Endothelial cell of umbilical vein (primary cell): ENCODE data around the gene STRN. TPM values are rescaled to one million over a fixed set of nuclear protein-coding genes. Genes with fewer than 3 reads are reported as not detected.

Source experiments
- BruUV-seq: library from RNA; stranded (reverse); fragments of 400-500 nt; replicated peaks from 2 replicates; lab custom pipeline; 2021; lab: Mats Ljungman, UMichigan
- CTCF ChIA-PET: fragments of 300-600, 350-600 bp; sonication (Branson Sonifier 250); formaldehyde crosslinking; loops from one replicate; lab custom pipeline; 2021; ENCODE audit warnings: antibody characterized with exemption, inconsistent platforms; lab: Charles Lee
- POLR2A ChIA-PET: fragments of 300-600, 350-600 bp; sonication (Branson Sonifier 250); formaldehyde crosslinking; loops from one replicate; lab custom pipeline; 2021; ENCODE audit warnings: antibody characterized with exemption, inconsistent platforms; lab: Charles Lee
- DNase-seq: peaks from one replicate; pipeline ENCODE4 v3.0.0-alpha.2; 2011; ENCODE audit warnings: low read depth, low spot score
- FAIRE-seq: peaks from 2 replicates; lab custom pipeline; 2011; peaks lifted over from hg19 to GRCh38; lab: Jason Lieb, UNC
- H2AFZ ChIP-seq: 2 replicates; pipeline ENCODE4 v1.6.0; 2012; ENCODE audit warnings: low read depth, low read length, control low read depth, inconsistent platforms
- H3K27ac ChIP-seq: 2 replicates; pipeline ENCODE4 v1.5.1; 2011; ENCODE audit warnings: low read depth, mild to moderate bottlenecking, control low read depth, low read length, moderate library complexity; ENCODE audit not compliant: insufficient read depth
- H3K27me3 ChIP-seq, 2 experiments: 2 replicates each; pipeline versions ENCODE4 v1.6.0 to v1.6.1; 2011; ENCODE audit warnings: low read length in 2 of 2, mixed read lengths in 1 of 2; ENCODE audit not compliant: control insufficient read depth in 2 of 2, insufficient read depth in 2 of 2
- H3K36me3 ChIP-seq, 2 experiments: 2 replicates in 1 of 2; 3 replicates in 1 of 2; pipeline ENCODE4 v1.5.1; 2011; ENCODE audit warnings: low read length in 2 of 2, mild to moderate bottlenecking in 1 of 2, moderate library complexity in 1 of 2; ENCODE audit not compliant: control insufficient read depth in 2 of 2, insufficient read depth in 2 of 2; ENCODE audit errors: extremely low read depth in 1 of 2
- H3K4me1 ChIP-seq: 3 replicates; pipeline ENCODE4 v1.5.1; 2011; ENCODE audit warnings: mild to moderate bottlenecking, low read length; ENCODE audit not compliant: control insufficient read depth, insufficient read depth; ENCODE audit errors: extremely low read depth
- H3K4me2 ChIP-seq: 2 replicates; pipeline ENCODE4 v1.6.1; 2011; ENCODE audit warnings: low read length, control low read depth, mixed read lengths; ENCODE audit not compliant: insufficient read depth
- H3K4me3 ChIP-seq, 3 experiments: fragments of 200-600 bp in 1 of 3; sonication (generic), shearing (Covaris generic) in 1 of 3; replicated peaks in 1 of 3; 2 replicates each; pipeline ENCODE4 v1.5.1; 2011 to 2016; ENCODE audit warnings: control low read depth in 3 of 3, low read length in 3 of 3, mild to moderate bottlenecking in 2 of 3, inconsistent platforms in 1 of 3, low read depth in 1 of 3, moderate library complexity in 1 of 3; ENCODE audit not compliant: insufficient read depth in 1 of 3
- H3K79me2 ChIP-seq: 2 replicates; pipeline ENCODE4 v1.6.0; 2012; ENCODE audit warnings: low read length, inconsistent platforms; ENCODE audit not compliant: control insufficient read depth, insufficient read depth
- H3K9ac ChIP-seq: replicated peaks from 2 replicates; pipeline ENCODE3; 2011; ENCODE audit warnings: low read length, control low read depth; ENCODE audit not compliant: insufficient read depth; ENCODE audit errors: extremely low read depth
- H3K9me1 ChIP-seq: replicated peaks from 3 replicates; pipeline ENCODE4 v1.6.0; 2011; ENCODE audit warnings: mild to moderate bottlenecking, low read length; ENCODE audit not compliant: control insufficient read depth, insufficient read depth; ENCODE audit errors: extremely low read depth
- H3K9me3 ChIP-seq: replicated peaks from 2 replicates; pipeline ENCODE4 v1.5.1; 2012; ENCODE audit warnings: low read length, inconsistent platforms; ENCODE audit not compliant: control insufficient read depth, insufficient read depth
- H4K20me1 ChIP-seq: replicated peaks from 2 replicates; pipeline ENCODE3; 2011; ENCODE audit warnings: mild to moderate bottlenecking, low read length; ENCODE audit not compliant: control insufficient read depth, insufficient read depth; ENCODE audit errors: extremely low read depth
- EZH2 ChIP-seq: IDR thresholded peaks from 2 replicates; pipeline ENCODE4 v1.6.1; 2012; ENCODE audit warnings: borderline replicate concordance, low read depth, mild to moderate bottlenecking, moderate library complexity, low read length, inconsistent platforms; ENCODE audit not compliant: severe bottlenecking
- FOS ChIP-seq: IDR thresholded peaks from 2 replicates; pipeline ENCODE4 v1.6.1; 2011; ENCODE audit warnings: mild to moderate bottlenecking, low read length, moderate library complexity, borderline replicate concordance; ENCODE audit not compliant: insufficient read depth
- GATA2 ChIP-seq: IDR thresholded peaks from 2 replicates; pipeline ENCODE4 v1.7.0; 2011; ENCODE audit warnings: low read depth, mild to moderate bottlenecking, moderate library complexity, mixed read lengths, low read length; ENCODE audit not compliant: insufficient read length, insufficient read depth
- JUN ChIP-seq: IDR thresholded peaks from 2 replicates; pipeline ENCODE4 v1.6.1; 2011; ENCODE audit warnings: borderline replicate concordance, low read depth; ENCODE audit not compliant: insufficient read length, insufficient read depth
- MYC ChIP-seq: IDR thresholded peaks from one replicate; pipeline ENCODE4 v1.6.1; 2011; ENCODE audit warnings: mild to moderate bottlenecking, low read depth, low read length
- POLR2A ChIP-seq: IDR thresholded peaks from 2 replicates; pipeline ENCODE4 v1.6.1; 2012; ENCODE audit warnings: low read depth, mild to moderate bottlenecking, control low read depth, low read length
- POLR2AphosphoS5 ChIP-seq: IDR thresholded peaks from 2 replicates; pipeline ENCODE4 v1.6.1; 2012; ENCODE audit warnings: low read depth, mild to moderate bottlenecking, control low read depth, low read length, moderate library complexity; ENCODE audit not compliant: insufficient read depth
- dilution Hi-C: fragments of 300-500 bp; cut with MboI; formaldehyde crosslinking; loops from one replicate; pipeline ENCODE4 v1.15.0; 2019; ENCODE audit warnings: low sequenced_read_pairs; ENCODE audit not compliant: extremely low pct_ligation_motif_present
- intact Hi-C: fragments of 100-400 bp; cut with micrococcal nuclease; formaldehyde crosslinking; loops from one replicate; pipeline ENCODE4 v1.10.0; 2022
- polyA plus RNA-seq, 4 experiments: library from polyadenylated mRNA; depleted of rRNA in 3 of 4; stranded (reverse) in 3 of 4; unstranded in 1 of 4; fragments of >200 nt; gene quantifications; 2 replicates each; pipeline versions ENCODE4 v1.2.1 to v1.2.3, GENCODE V29; 2011 to 2012; ENCODE audit warnings: missing spikeins in 1 of 4
- total RNA-seq: library from RNA; stranded (reverse); gene quantifications from 2 replicates; pipeline ENCODE4 v1.2.3, GENCODE V29; 2021
- TF ChIP-seq, protein P1 (sequence below), 2 donors: IDR thresholded peaks; 1 replicate in 1 of 2; 2 replicates in 1 of 2; pipeline ENCODE4 v1.5.1; 2011; ENCODE audit warnings: low read length in 2 of 2, mild to moderate bottlenecking in 2 of 2, moderate library complexity in 2 of 2, control low read depth in 1 of 2, inconsistent platforms in 1 of 2, low read depth in 1 of 2; ENCODE audit not compliant: insufficient read depth in 1 of 2; ENCODE audit errors: extremely low read depth in 1 of 2
- TF ChIP-seq, protein P2 (sequence below): IDR thresholded peaks from 2 replicates; pipeline ENCODE4 v1.6.1; 2011; ENCODE audit not compliant: insufficient read depth, insufficient read length

The STRN gene
- total and polyA plus RNA-seq, 2 donors (not counting 3 experiments of a cell fraction or from before 2014, with no cell fraction given), result 6.7 to 33.4 TPM

DNA sequence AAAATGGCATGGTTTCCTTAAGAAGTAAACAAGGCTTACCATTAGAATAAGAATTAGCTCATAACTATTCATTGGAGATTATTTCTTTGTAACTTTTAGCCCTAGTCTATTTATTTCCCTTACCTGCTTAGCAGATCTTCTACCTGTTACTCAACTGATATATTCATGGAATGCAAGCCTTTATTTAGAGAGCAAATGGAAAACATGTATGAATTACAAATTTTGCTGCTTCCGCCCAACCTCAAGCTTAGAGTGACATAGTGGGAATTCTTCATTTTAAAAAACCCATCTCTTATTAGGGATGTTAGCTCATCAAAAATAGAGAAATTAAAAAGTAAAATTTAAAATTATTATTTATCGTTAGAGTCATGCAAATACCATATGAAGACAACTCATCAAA lies 110.9 kb downstream of the STRN start:
- Histone ChIP-seq H3K27me3 (no peaks in the 10 kb centered on the region), H3K36me3 (peaks cover 0 to 5% of the 10 kb centered on the region in 2 experiments), H3K9me3 (no peaks in the 10 kb centered on the region), H3K79me2 (no peaks in the 10 kb centered on the region), H3K4me2 (no peak overlapping the region), H3K4me1 (no peaks in the 10 kb centered on the region), H2AFZ (no peak overlapping the region), H3K27ac (no peak overlapping the region), H3K4me3 (no peak overlapping the region), H3K9ac (no peak overlapping the region), H3K9me1 (no peaks in the 10 kb centered on the region), H4K20me1 (peaks cover 2% of the 10 kb centered on the region)
- FAIRE-seq, result no peak
- POLR2A ChIA-PET, result no interaction called here
- TF ChIP-seq, protein P1, sequence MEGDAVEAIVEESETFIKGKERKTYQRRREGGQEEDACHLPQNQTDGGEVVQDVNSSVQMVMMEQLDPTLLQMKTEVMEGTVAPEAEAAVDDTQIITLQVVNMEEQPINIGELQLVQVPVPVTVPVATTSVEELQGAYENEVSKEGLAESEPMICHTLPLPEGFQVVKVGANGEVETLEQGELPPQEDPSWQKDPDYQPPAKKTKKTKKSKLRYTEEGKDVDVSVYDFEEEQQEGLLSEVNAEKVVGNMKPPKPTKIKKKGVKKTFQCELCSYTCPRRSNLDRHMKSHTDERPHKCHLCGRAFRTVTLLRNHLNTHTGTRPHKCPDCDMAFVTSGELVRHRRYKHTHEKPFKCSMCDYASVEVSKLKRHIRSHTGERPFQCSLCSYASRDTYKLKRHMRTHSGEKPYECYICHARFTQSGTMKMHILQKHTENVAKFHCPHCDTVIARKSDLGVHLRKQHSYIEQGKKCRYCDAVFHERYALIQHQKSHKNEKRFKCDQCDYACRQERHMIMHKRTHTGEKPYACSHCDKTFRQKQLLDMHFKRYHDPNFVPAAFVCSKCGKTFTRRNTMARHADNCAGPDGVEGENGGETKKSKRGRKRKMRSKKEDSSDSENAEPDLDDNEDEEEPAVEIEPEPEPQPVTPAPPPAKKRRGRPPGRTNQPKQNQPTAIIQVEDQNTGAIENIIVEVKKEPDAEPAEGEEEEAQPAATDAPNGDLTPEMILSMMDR (IDR thresholded peaks at IDR 0.05; ENCODE audit: extremely low read depth in 1 of 2, insufficient read depth in 1 of 2, low read depth in 1 of 2, low read length in 2 of 2), result no peak
- TF ChIP-seq FOS (no peak), POLR2AphosphoS5 (no peak), JUN (no peak), POLR2A (no peak), MYC (no peak), EZH2 (no peak), GATA2 (no peak)
- TF ChIP-seq, protein P2, sequence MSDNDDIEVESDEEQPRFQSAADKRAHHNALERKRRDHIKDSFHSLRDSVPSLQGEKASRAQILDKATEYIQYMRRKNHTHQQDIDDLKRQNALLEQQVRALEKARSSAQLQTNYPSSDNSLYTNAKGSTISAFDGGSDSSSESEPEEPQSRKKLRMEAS, result no peak
- CTCF ChIA-PET, result interaction anchor here (0.7 to 2.1 kb wide), 4 partner anchors 8 to 70 kb away, joined by 3 to 6 read pairs (median 4); no protein-coding TSS in a partner anchor
- dilution Hi-C loops, result no loop called here
- no TSS peak for BruUV-seq
- intact Hi-C loops, result no loop called here
- no peak for DNase-seq
